HL-60 (cell line): ENCODE data around the gene DTWD2.

Source experiments
- CTCF ChIP-seq: IDR thresholded peaks from one replicate; pipeline ENCODE4 v1.5.1; 2011; ENCODE audit warnings: low read length, control low read depth, inconsistent platforms; ENCODE audit not compliant: insufficient read depth
- GABPA ChIP-seq: IDR thresholded peaks from 2 replicates; pipeline ENCODE4 v1.6.1; 2012; ENCODE audit warnings: low read depth
- POLR2AphosphoS5 ChIP-seq: IDR thresholded peaks from 2 replicates; pipeline ENCODE4 v1.6.1; 2012; ENCODE audit warnings: low read depth
- REST ChIP-seq: IDR thresholded peaks from 2 replicates; pipeline ENCODE4 v1.6.1; 2012; ENCODE audit warnings: low read depth; ENCODE audit not compliant: insufficient replicate concordance
- SPI1 ChIP-seq: IDR thresholded peaks from 2 replicates; pipeline ENCODE4 v1.6.1; 2012; ENCODE audit warnings: low read depth, mild to moderate bottlenecking, borderline replicate concordance

- TF ChIP-seq CTCF (no peak), POLR2AphosphoS5 (no peak), GABPA (no peak), REST (no peak), SPI1 (no peak)
Observed at GRCh38 chr5:118968406-118968911, 19.9 kb downstream of the DTWD2 start.
